ENCODE measurements around the gene DNAJC13. TPM values are rescaled to one million over a fixed set of nuclear protein-coding genes. Genes with fewer than 3 reads are reported as not detected.
"Not testable (repeated sequence)": the region's sequence is repeated elsewhere in the genome, so short reads cannot be mapped to it uniquely, and the experiment has no call there.

The DNAJC13 gene
- total RNA-seq, 4 donors from 2014 or later = 20.6 to 52.6 (median 39.7) TPM

- Histone ChIP-seq H3K27me3 (no peaks in the 10 kb centered on the region), H3K27ac (no peak overlapping the region), H3K9me3 (no peaks in the 10 kb centered on the region), H3K4me1 (peaks cover 24% of the 10 kb centered on the region), H3K36me3 (no peaks in the 10 kb centered on the region), H3K4me3 (no peak overlapping the region)
- TF ChIP-seq CTCF (IDR thresholded peaks at IDR 0.05) (no peak), POLR2A (IDR thresholded peaks at IDR 0.05) (no peak), POLR2AphosphoS5 (IDR thresholded peaks at IDR 0.05) (no peak), EP300 (IDR thresholded peaks at IDR 0.05) (no peak)
- no peak for DNase-seq (ENCODE audit: low spot score in 2 of 2)
- 58% methylated on average over 8 of the region's 8 CpGs for WGBS
Measured at GRCh38 chr3:132554437-132554836, 137.1 kb downstream of the DNAJC13 start.

- H3K4me3 ChIP-seq = no peak overlapping the region
- no peak overlapping the region for H3K27ac ChIP-seq
- no peak for DNase-seq (ENCODE audit: low spot score in 2 of 2)
- TF ChIP-seq EP300 (IDR thresholded peaks at IDR 0.05) (no peak), POLR2A (IDR thresholded peaks at IDR 0.05) (no peak), CTCF (IDR thresholded peaks at IDR 0.05) (no peak), POLR2AphosphoS5 (IDR thresholded peaks at IDR 0.05) (no peak)
- H3K36me3 ChIP-seq = no peaks in the 10 kb centered on the region
- H3K27me3 ChIP-seq = no peaks in the 10 kb centered on the region
- H3K4me1 ChIP-seq = peaks cover 16% of the 10 kb centered on the region
- no peaks in the 10 kb centered on the region for H3K9me3 ChIP-seq
- WGBS = 68% methylated on average over 5 of the region's 5 CpGs
Measured at GRCh38 chr3:132555306-132556035, 138.2 kb downstream of the DNAJC13 start.

GRCh38 chr3:132556036-132556386, 138.7 kb downstream of the DNAJC13 start:
- H3K27me3 ChIP-seq; H3K27ac ChIP-seq; H3K36me3 ChIP-seq; DNase-seq (ENCODE audit: low spot score in 2 of 2); H3K9me3 ChIP-seq; H3K4me3 ChIP-seq: not testable (repeated sequence)
- peaks cover 16% of the 10 kb centered on the region for H3K4me1 ChIP-seq
- 83% methylated on average over 3 of the region's 3 CpGs for WGBS

DNA sequence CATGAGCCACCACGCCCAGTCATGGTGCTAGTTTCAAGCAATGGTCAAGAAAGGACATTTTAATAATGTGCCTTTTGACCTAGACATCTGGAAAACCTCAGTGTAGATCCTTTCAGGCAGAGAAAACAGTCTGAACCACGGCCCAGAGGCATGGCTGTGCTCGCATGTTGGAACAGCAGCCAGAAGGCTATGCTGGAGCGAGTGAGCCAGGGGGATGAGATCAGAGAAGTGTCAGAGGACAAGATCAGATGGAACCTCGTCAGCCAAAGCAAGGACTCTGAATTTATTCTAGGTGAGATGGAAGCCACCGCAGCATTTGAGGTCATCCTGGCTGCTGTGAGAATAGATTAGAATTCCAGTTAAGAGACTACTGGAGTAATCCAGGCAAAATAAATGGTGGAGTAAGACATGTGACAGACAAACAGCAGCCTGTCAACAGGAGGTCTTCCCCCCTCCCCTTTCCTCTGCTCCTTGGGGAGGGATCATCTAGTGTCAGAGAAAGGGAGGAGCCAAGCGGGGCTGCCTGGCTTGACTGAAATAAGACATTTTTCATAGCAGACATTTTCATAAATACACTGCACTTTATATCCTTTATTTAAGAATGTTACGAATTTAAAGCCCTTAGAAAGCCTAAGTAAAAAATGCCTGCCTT, 139.3 kb downstream of the DNAJC13 start:
- TF ChIP-seq EP300 (IDR thresholded peaks at IDR 0.05) = no peak
- no peak for TF ChIP-seq POLR2A (IDR thresholded peaks at IDR 0.05)
- no peak for TF ChIP-seq CTCF (IDR thresholded peaks at IDR 0.05)
- TF ChIP-seq POLR2AphosphoS5 (IDR thresholded peaks at IDR 0.05) = no peak
- WGBS = 43% methylated on average over 8 of the region's 8 CpGs
- Histone ChIP-seq H3K27me3 (no peaks in the 10 kb centered on the region), H3K36me3 (peaks cover 3% of the 10 kb centered on the region), H3K9me3 (no peaks in the 10 kb centered on the region), H3K4me1 (peaks cover 16% of the 10 kb centered on the region), H3K27ac (peak overlapping the region; percentile 8), H3K4me3 (no peak overlapping the region)
- DNase-seq (ENCODE audit: low spot score in 2 of 2) = peak in 1 of 2 donors; percentile 82

GRCh38 chr3:132561003-132561402, 143.7 kb downstream of the DNAJC13 start:
- Histone ChIP-seq H3K4me3 (no peak overlapping the region), H3K4me1 (peaks cover 5% of the 10 kb centered on the region), H3K9me3 (no peaks in the 10 kb centered on the region), H3K27ac (no peak overlapping the region), H3K27me3 (no peaks in the 10 kb centered on the region), H3K36me3 (peaks cover 3% of the 10 kb centered on the region)
- no peak for DNase-seq (ENCODE audit: low spot score in 2 of 2)
- TF ChIP-seq EP300 (IDR thresholded peaks at IDR 0.05) (no peak), POLR2AphosphoS5 (IDR thresholded peaks at IDR 0.05) (no peak), CTCF (IDR thresholded peaks at IDR 0.05) (no peak), POLR2A (IDR thresholded peaks at IDR 0.05) (no peak)
- 93% methylated on average over 4 of the region's 4 CpGs for WGBS

All from suprapubic skin (tissue), 4 donors.